ENCODE measurements around the gene VWA8. TPM values are rescaled to one million over a fixed set of nuclear protein-coding genes. Genes with fewer than 3 reads are reported as not detected.

Gene VWA8
- total and polyA plus RNA-seq, 9 donors, result 6.5 to 16.0 (median 9.3) TPM

DNA sequence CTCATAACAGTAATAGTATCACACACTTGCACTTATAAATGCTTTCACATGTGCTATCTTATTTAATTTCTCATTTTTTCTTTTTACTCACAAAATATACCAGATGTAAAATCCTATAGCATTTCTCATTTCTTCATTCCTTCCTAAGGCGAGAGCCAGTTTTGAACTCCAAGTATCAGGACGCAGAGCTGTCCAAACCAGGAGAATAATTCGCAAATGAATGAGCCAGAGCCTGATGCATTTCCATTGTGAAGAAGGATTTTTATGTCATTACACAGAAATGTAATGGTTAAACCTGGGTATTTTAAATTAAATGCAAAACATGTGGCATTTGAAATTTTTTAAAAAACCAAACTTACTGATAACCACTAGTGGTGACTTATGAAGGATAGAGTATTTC, 259.2 kb downstream of the VWA8 start:
- Histone ChIP-seq H3K4me1 (ENCODE audit: control insufficient read depth, insufficient read depth, low read length) (peaks cover 2% of the 10 kb centered on the region), H3K36me3 (ENCODE audit: control insufficient read depth, insufficient read depth, low read length) (peaks cover 2% of the 10 kb centered on the region), H3K4me3 (ENCODE audit: low read length) (no peak overlapping the region), H3K27ac (ENCODE audit: low read length) (no peak overlapping the region), H3K27me3 (ENCODE audit: control insufficient read depth, insufficient read depth, low read length) (no peaks in the 10 kb centered on the region), H3K9me3 (replicated peaks; ENCODE audit: control insufficient read depth, low read depth, low read length) (no peaks in the 10 kb centered on the region)
- no CpG with 5 or more reads among the region's 3 CpGs for WGBS (ENCODE audit: insufficient coverage)
- DNase-seq, result peak; percentile 76

DNA sequence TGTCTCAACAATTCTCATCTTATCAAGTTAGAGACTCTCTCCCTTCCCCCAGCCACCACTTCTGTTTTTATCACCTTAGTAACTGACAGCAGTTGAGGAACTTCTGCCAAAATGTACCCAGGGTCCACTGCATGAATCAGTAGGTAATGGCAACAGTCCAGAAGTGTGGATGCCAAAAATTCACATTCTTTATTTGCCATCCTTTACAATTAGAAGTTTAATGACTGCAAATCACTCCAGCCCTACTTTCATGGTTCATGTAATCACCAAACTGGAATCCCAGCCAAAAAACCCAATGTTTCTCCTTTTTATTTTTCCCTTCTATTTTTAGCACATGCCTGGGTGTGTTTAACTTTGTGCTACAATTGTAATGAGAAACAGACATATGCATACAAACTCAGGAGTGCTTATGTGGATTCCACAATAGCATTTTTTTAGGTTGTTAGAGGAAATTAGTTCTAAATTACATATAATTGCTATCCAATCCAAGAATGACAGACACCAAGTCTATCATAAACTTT, 260.1 kb downstream of the VWA8 start:
- Histone ChIP-seq H3K36me3 (ENCODE audit: control insufficient read depth, insufficient read depth, low read length) (peaks cover 2% of the 10 kb centered on the region), H3K4me1 (ENCODE audit: control insufficient read depth, insufficient read depth, low read length) (peaks cover 2% of the 10 kb centered on the region), H3K27me3 (ENCODE audit: control insufficient read depth, insufficient read depth, low read length) (no peaks in the 10 kb centered on the region), H3K27ac (ENCODE audit: low read length) (no peak overlapping the region), H3K9me3 (replicated peaks; ENCODE audit: control insufficient read depth, low read depth, low read length) (no peaks in the 10 kb centered on the region), H3K4me3 (ENCODE audit: low read length) (no peak overlapping the region)
- DNase-seq, result peak; percentile 81

DNA sequence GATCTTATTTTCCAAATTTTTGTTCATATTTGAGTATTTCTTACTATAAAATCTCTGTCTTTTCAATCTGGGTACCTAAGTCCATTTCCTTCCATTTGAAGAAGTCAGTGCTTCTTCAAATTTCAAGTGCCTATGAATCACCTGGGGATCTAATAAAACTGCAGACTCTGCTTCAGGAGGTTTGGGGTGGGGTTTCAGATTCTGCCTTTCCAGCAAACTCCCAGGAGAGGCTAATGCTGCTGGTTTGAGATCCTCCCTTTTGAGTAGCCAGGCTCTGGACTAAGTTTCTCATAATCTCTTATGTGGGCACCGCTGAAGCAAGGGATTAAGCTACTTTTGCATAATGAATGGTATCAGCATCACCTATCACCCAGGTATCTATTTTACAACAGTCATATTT, 261.1 kb downstream of the VWA8 start:
- Histone ChIP-seq H3K27me3 (ENCODE audit: control insufficient read depth, insufficient read depth, low read length) (no peaks in the 10 kb centered on the region), H3K9me3 (replicated peaks; ENCODE audit: control insufficient read depth, low read depth, low read length) (no peaks in the 10 kb centered on the region), H3K27ac (ENCODE audit: low read length) (no peak overlapping the region), H3K4me3 (ENCODE audit: low read length) (no peak overlapping the region), H3K4me1 (ENCODE audit: control insufficient read depth, insufficient read depth, low read length) (peaks cover 4% of the 10 kb centered on the region), H3K36me3 (ENCODE audit: control insufficient read depth, insufficient read depth, low read length) (peaks cover 2% of the 10 kb centered on the region)
- DNase-seq, result no peak
- WGBS (ENCODE audit: insufficient coverage), result no CpG with 5 or more reads among the region's 1 CpG

DNA sequence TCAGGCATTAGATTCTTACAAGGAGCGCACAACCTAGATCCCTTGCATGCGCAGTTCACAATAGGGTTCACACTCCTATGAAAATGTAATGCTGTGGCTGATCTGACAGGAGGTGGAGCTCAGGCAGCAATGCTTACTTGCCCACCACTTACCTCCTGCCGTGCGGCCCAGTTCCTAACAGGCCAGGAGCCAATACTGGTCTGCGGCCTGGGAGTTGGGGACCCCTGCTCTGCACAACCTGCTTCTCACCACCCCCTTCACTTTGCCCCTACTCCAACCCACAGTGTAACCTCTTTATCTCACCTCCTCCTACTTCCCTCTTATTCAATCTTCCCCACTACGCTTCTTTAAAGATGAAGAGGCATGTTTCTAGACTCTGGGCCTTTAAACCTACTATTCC, 263.3 kb downstream of the VWA8 start:
- Histone ChIP-seq H3K4me3 (ENCODE audit: low read length) (no peak overlapping the region), H3K4me1 (ENCODE audit: control insufficient read depth, insufficient read depth, low read length) (peaks cover 4% of the 10 kb centered on the region), H3K27ac (ENCODE audit: low read length) (no peak overlapping the region), H3K9me3 (replicated peaks; ENCODE audit: control insufficient read depth, low read depth, low read length) (no peaks in the 10 kb centered on the region), H3K27me3 (ENCODE audit: control insufficient read depth, insufficient read depth, low read length) (no peaks in the 10 kb centered on the region), H3K36me3 (ENCODE audit: control insufficient read depth, insufficient read depth, low read length) (peaks cover 2% of the 10 kb centered on the region)
- DNase-seq, result no peak
- 96% methylated on average over 5 of the region's 6 CpGs for WGBS (ENCODE audit: insufficient coverage)

DNA sequence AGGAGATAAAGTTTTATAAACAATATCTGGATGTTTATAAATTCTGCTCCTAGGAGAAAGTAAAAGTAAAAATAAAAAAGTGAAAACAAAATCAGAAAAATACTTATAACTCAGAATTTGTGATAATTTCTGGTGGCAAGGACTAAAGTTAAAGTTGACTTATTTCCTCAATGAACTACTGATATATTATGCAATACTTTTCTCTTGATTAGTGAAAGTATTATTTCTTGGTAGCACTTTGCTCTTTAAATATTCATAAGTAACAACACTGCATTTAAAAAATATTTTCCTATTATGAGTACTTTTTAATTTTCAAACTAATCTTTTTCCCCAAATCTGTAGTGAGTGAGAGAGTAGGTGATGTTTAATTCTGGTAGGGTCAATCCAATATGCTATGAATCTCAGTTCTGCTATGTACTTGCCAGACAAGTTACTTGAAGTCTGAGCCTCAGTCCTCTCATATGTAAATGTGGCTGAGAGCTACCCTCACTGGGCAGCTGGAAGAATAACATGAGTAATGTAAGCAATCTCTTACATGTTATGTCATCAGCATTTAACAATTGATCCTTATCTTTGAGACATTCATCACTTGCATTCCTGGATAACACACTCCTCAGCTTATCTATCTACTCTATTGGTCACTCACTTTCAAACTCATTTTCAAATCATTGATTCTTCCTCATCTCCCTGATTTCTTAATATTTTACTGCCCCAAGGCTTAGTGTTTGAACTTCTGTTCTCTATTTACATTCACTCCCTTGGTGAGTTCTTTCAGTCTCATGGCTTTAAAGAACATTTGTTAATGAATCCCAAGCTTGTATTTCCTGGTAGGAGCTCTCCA, 264.5 kb downstream of the VWA8 start:
- Histone ChIP-seq H3K4me1 (ENCODE audit: control insufficient read depth, insufficient read depth, low read length) (peaks cover 4% of the 10 kb centered on the region), H3K4me3 (ENCODE audit: low read length) (no peak overlapping the region), H3K9me3 (replicated peaks; ENCODE audit: control insufficient read depth, low read depth, low read length) (no peaks in the 10 kb centered on the region), H3K27me3 (ENCODE audit: control insufficient read depth, insufficient read depth, low read length) (no peaks in the 10 kb centered on the region), H3K36me3 (ENCODE audit: control insufficient read depth, insufficient read depth, low read length) (peaks cover 2% of the 10 kb centered on the region), H3K27ac (ENCODE audit: low read length) (no peak overlapping the region)
- DNase-seq, result no peak

DNA sequence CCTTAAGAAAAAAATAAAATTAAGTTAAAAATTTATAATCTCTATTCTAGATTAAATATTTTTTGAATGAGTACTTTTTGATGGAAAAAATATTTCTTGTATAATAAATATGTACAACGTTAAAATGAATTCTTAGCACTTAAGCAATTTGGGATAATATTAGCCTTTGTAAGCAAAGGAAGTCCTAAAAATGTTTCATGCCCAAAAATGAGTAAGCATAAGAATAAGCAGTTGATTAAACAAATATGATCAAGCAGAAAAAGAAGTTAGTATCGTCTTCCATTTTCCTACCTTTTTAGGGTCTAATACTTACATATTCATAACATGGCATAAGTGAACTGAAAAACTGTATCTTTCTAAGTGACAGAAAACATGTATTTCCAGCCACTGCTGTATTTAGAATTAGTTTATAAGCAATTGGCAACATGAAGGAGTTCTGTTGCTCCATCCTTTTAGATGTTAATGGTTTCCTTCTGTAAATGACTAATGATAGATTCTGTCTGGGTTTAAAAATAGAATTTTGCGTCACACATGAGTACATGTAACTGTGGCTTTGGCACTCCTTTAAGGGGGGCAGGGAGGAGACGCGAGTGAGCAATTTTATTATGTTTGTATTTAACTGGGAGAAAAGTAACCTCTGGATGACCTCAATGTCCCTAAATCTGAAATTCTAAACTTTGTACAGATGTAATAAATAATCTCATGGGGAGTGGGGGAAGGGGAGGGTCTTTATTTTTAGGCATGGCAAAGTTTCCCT, 266.2 kb downstream of the VWA8 start:
- H3K27me3 ChIP-seq (ENCODE audit: control insufficient read depth, insufficient read depth, low read length), result no peaks in the 10 kb centered on the region
- H3K4me3 ChIP-seq (ENCODE audit: low read length), result no peak overlapping the region
- no peaks in the 10 kb centered on the region for H3K9me3 ChIP-seq (replicated peaks; ENCODE audit: control insufficient read depth, low read depth, low read length)
- peak overlapping the region; percentile 63 for H3K27ac ChIP-seq (ENCODE audit: low read length)
- WGBS (ENCODE audit: insufficient coverage), result no CpG with 5 or more reads among the region's 5 CpGs
- peak; percentile 97 for DNase-seq
- H3K4me1 ChIP-seq (ENCODE audit: control insufficient read depth, insufficient read depth, low read length), result peaks cover 2% of the 10 kb centered on the region
- H3K36me3 ChIP-seq (ENCODE audit: control insufficient read depth, insufficient read depth, low read length), result peaks cover 2% of the 10 kb centered on the region

DNA sequence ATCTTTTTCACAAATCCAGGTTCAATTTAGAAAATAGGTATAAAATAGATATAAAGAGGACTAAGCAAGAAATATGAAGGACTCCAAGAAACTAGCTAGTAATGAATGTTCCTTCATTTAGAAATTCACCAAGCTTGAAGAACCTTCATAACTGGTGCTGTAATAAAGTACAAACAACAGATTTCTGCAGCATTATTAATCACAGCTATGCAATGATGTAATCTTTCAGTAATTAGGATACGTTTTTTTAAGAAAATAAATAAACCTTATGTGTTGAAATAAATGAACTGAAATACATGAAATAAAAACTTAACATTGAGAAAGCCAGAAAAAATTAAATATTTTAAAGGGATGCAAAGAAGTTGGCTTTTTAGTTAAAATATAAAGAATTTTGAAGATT, 267.5 kb downstream of the VWA8 start:
- H3K9me3 ChIP-seq (replicated peaks; ENCODE audit: control insufficient read depth, low read depth, low read length), result no peaks in the 10 kb centered on the region
- WGBS (ENCODE audit: insufficient coverage), result no CpG with 5 or more reads among the region's 1 CpG
- DNase-seq, result no peak
- H3K4me3 ChIP-seq (ENCODE audit: low read length), result no peak overlapping the region
- no peaks in the 10 kb centered on the region for H3K27me3 ChIP-seq (ENCODE audit: control insufficient read depth, insufficient read depth, low read length)
- H3K36me3 ChIP-seq (ENCODE audit: control insufficient read depth, insufficient read depth, low read length), result peaks cover 2% of the 10 kb centered on the region
- H3K4me1 ChIP-seq (ENCODE audit: control insufficient read depth, insufficient read depth, low read length), result peaks cover 2% of the 10 kb centered on the region
- H3K27ac ChIP-seq (ENCODE audit: low read length), result no peak overlapping the region

DNA sequence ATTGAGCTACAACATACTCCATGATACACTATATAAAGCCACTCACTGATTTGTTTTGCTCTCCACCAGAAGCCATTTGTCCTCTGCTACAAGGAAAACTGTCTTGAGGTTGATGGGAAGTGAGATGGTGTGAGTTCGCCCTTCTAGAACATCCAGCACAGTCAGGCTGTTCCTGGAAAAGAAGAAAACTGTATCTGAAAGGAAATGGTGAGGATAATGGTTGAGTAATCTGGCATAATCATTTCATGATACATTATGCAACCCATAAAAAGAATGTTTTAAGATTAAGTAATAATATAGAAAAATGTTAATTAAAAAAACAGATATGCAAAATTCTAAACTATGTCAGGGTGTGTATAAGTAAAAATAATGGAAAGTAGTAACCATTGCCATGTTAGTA, 269.6 kb downstream of the VWA8 start:
- H3K9me3 ChIP-seq (replicated peaks; ENCODE audit: control insufficient read depth, low read depth, low read length), result no peaks in the 10 kb centered on the region
- WGBS (ENCODE audit: insufficient coverage), result no CpG with 5 or more reads among the region's 1 CpG
- H3K27me3 ChIP-seq (ENCODE audit: control insufficient read depth, insufficient read depth, low read length), result no peaks in the 10 kb centered on the region
- H3K36me3 ChIP-seq (ENCODE audit: control insufficient read depth, insufficient read depth, low read length), result no peaks in the 10 kb centered on the region
- no peak for DNase-seq
- H3K27ac ChIP-seq (ENCODE audit: low read length), result no peak overlapping the region
- no peak overlapping the region for H3K4me3 ChIP-seq (ENCODE audit: low read length)
- H3K4me1 ChIP-seq (ENCODE audit: control insufficient read depth, insufficient read depth, low read length), result peaks cover 2% of the 10 kb centered on the region

DNA sequence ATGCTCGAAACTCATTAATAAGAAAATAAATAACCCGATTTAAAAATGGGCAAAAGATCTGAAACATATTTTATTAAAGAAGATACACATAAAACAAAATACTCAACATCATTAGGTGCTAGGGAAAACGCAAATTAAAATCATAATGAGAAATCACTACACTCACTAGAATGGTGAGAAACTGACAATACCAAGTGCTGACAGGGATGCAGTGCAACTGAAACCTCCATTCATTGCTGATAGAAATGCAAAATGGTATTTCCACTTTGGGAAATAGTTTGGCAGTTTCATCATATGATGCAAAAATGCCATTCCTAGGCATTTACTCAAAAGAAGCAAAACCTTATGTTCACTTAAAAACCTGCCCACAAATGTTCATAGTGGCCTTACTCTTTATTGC, 278.1 kb downstream of the VWA8 start:
- H3K4me1 ChIP-seq (ENCODE audit: control insufficient read depth, insufficient read depth, low read length), result no peaks in the 10 kb centered on the region
- no CpG with 5 or more reads among the region's 3 CpGs for WGBS (ENCODE audit: insufficient coverage)
- H3K27me3 ChIP-seq (ENCODE audit: control insufficient read depth, insufficient read depth, low read length), result no peaks in the 10 kb centered on the region
- H3K27ac ChIP-seq (ENCODE audit: low read length), result no peak overlapping the region
- peaks cover 7% of the 10 kb centered on the region for H3K36me3 ChIP-seq (ENCODE audit: control insufficient read depth, insufficient read depth, low read length)
- no peaks in the 10 kb centered on the region for H3K9me3 ChIP-seq (replicated peaks; ENCODE audit: control insufficient read depth, low read depth, low read length)
- DNase-seq, result no peak
- no peak overlapping the region for H3K4me3 ChIP-seq (ENCODE audit: low read length)

DNA sequence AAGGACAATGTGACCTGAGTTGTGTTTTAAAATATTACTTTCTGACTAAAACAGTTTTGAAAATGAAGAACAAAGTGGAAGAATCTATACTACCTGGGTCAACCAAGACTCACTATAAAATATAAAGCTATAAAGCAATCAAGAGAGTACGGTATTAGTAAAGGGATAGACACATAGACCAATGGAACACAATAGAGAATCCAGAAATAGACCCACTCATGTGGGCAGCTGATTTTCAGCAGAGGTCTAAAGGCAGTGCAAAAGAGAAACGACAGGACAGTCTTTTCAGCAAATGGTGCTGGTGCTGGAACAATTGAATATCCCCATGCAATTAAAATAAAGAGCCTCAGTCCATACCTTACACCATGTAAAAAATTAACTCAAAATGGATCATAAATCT, 278.9 kb downstream of the VWA8 start:
- Histone ChIP-seq H3K27me3 (ENCODE audit: control insufficient read depth, insufficient read depth, low read length) (no peaks in the 10 kb centered on the region), H3K4me3 (ENCODE audit: low read length) (no peak overlapping the region), H3K9me3 (replicated peaks; ENCODE audit: control insufficient read depth, low read depth, low read length) (no peaks in the 10 kb centered on the region), H3K36me3 (ENCODE audit: control insufficient read depth, insufficient read depth, low read length) (peaks cover 7% of the 10 kb centered on the region), H3K4me1 (ENCODE audit: control insufficient read depth, insufficient read depth, low read length) (no peaks in the 10 kb centered on the region), H3K27ac (ENCODE audit: low read length) (no peak overlapping the region)
- DNase-seq, result no peak
- no CpG with 5 or more reads among the region's 2 CpGs for WGBS (ENCODE audit: insufficient coverage)
